SKM-1 treated with dmso at 0.1 percent for 144 hours (cell line): Measurements from ENCODE around the gene TEN1.
A peak's percentile ranks its signal among the peaks of the same experiment; 100 is the strongest.

ENCODE experiments used
- DNase-seq: peaks from one replicate; lab custom pipeline; 2025; ENCODE audit not compliant: unreplicated experiment; lab: John Stamatoyannopoulos, UW

The TEN1 gene

DNA sequence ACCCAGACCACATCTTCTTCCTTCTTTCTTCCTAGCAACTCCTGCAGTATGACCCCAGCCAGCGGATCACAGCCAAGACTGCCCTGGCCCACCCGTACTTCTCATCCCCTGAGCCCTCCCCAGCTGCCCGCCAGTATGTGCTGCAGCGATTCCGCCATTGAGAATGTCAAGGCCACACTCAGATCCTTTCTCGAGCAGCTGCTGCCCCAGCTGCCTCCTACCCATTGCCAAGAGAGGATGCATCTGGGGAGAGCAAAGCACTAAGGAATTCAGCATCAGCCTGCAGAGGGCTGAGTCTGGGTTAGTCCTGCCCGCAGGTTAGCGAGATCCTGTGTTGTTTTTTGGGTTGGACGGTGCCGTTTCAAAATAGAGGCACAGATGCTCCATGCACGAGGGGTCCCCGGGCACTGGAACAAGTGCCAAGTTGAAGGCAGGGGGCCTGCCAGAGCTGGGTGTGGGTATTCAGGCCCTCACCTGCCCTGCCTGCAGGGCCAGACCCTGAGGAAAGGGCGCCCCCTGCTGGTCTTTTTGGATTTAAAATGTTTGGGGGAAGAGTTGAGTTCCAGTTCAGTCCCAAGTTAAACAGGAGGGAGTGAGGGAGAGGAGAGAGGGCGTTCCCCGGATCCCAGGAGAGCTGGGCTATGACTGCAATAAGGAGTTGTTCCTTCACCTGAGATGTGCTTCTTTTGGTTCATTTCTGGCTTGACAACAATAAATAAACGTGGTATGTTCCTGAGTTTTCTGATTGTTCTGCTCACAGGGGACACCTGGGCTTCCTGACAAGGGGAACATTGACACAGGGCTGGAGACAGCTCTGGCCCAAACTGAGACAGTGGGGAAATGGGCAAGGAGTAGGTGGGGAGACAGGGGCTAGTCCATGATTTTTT lies 26.5 kb downstream of the TEN1 start:
- DNase-seq, result peak; percentile 65

DNA sequence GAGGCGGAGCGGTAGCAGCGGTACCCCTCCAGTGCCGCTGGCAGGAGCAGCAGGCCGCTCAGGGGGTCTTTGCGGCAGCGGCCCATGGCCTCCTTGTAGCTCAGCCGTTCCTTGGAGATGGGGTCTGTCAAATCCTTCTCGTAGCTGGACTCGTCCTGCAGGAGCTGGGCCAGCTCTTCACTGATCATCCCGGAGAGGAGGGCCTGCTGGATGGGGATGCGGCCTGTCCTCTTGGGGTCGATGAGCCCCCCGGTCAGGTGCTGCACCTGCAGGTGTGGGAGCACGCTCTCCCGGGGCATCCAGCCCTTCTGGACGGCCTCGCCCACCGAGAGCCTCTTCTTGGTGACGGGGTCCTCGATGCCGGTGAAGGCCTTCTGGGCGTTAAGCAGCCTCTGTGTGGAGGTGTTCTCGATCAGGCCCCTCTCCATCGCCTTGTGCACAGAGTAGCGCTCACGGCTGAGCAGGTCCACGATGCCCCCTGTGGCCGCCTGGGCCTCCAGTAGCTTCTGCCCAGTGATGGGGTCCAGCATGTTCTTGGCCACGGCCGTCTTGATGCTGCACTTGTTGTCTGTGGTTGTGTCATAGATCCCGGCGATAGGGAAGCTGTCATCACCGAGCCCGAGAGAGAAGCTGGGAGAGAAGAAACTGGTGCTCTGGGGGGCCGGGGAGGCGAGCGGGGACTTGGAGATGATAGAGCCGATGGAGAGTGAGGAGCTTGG lies 28.2 kb downstream of the TEN1 start:
- no peak for DNase-seq

DNA sequence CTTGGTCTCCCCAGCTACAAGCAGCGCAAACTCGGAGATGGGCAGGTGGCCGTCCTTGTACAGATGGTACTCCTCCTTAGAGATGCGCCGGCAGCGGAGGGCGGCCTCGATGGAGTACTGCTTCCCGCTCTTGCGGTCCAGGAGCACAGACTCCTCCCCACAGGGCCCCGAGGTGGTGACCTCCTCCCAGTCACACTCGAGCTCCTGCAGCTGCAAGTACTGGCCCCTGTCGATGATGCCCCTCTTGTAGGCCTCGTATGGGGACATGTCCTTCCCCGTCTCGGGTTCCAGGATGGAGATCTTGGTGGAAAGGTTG lies 28.8 kb downstream of the TEN1 start:
- no peak for DNase-seq

DNA sequence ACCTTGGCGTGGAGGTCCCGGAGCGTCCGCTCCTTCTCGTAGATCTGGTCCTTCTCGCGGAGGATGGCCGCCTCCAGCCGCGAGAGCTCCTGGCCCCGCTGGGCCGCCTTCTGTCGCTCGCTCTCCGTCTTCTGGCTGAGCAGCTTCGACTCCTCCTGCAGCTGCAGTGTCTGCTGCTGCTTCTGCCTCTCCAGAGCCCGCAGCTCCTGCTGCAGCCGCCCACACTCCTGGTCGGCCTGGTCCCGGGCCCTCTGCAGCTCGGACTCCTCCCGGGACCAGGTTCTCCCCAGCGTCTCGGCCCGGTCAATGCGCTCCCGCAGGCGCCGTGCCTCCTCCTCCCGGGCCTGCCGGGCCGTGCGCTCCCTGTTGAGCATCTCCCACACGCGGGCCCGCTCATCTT lies 29.2 kb downstream of the TEN1 start:
- DNase-seq, result no peak

DNA sequence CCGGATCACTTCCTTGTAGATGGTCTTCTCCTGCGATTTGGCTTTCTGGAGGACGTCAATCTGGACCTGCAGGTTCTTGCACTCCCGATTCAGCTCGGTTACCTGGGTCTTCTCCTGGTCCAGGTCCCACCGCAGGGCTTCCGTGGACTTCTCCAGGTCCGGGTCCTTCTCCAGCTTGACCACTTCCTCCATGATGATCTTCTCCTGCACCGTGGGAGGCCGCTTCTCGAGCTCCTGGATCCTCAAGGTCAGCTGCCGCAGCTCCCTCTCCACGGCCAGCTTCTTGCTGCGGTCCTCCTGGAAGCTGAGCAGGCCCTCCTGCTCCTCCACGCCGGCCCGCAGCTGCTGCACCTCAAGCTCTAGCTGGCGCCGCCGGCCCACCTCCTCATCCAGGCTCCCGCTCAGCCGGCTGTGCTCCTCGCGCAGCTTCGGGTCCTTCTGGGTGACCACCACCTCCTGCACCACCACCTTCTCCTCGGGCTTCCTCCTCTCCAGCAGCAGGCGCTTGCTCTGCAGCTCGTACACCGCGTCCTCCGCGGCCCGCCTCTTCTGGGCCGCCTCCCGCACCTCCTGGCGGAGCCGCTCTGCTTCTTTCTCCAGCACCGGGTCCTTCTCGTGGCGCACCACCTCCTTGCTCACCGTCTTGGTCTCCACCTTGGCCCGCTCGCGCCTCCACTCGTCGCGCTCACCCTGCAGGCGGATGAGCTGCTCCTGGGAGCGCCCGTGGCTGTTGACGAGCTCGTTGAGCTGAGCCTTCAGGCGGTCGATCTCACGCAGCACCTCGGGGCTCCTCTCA lies 29.8 kb downstream of the TEN1 start:
- DNase-seq, result no peak

DNA sequence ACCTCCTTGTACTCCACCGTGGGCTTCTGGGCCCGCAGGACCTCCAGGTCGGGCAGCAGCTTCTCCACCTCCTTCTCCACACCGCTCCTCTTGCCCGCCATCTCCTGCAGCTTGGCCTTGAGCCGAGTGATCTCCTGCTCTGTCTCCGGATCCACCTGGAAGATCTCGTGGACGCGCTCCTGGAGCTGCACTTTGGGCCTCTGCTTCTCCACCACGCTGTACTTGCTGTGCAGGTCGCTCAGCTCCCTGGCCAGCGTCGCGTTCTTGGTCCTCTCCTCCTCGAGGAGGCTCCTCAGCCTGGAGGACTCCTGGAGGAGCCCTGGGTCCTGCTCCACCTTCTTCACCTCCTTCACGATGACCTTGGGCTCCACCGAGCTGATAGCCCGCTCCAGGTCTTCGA lies 30.4 kb downstream of the TEN1 start:
- no peak for DNase-seq

DNA sequence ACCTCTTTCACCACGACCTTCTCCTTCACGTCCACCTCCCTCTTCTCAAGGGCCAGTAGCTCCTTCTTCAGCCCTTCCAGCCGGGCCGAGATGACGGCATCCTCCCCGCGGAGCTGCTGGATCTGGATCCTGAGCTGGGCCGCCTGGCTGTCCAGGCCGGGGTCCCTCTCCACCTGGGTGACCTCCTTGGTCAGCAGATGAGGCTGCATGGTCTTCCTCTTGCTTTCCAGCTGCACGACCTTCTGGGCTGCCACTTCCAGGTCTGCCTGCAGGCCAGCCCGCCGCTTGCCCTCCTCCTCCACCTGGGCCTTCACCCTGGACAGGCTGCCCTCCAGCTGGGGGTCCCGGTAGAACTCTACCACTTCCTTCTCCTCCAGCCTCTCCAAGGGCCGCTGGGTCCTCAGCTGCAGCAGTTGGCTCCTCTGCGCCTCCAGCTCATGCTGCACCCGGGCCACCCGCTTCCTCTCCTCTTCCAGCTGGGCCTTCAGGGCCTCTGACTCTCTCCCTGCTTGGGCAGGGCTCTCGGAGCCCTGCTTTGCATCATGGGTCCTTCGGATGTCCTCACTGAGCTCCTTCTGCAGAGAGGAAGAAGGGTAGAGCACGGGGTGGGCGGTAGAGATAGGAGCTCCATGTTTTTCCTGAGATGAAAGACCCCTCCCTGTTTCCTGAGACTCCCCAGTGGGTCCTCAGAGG lies 31.1 kb downstream of the TEN1 start:
- no peak for DNase-seq

DNA sequence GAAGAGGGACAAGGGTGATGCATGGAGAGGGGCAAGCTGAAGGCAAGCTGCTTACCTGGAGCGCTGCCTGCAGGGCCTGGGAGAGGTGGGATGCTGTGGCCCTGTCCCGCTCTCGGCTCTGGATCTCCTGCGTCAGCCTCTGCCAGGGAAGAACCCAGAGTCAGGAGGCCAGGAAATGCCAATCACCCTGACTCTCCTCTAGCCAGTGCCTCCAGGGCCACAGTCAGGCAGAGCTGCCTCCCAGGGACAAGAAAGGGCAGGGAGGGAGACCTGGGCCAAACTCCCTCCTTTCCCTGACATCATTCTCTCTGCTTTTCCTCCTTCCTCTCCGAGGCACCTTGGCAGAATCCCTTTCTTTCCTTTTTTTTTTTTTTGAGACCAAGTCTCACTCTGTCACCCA lies 32.9 kb downstream of the TEN1 start:
- no peak for DNase-seq

DNA sequence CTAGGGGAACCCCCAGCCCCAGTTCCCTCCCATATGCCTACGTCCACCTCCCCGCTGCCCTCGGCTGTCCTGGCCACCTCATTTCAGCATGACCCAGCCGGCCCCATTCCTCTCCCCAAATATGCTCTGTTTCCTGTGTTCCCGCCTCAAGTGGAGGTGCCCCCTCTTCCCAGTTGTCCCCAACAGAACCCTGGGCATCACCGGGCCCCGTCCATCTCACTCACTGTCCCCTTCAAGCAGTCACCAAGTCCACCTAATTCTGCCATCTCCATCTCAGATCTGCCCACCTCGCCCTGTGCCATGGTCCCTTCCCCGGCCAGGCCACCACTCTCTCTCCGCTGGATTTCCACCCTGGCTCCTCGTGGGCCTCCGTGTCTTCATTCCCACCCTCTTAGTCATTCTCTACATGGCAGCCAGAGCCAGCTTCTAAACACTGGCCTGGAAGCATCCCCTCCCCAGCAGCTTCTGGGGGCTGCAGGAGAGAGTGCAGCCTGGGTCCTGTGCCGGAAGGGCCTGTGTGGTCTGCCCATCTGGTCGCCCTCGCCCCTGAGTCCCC lies 34.4 kb downstream of the TEN1 start:
- no peak for DNase-seq

DNA sequence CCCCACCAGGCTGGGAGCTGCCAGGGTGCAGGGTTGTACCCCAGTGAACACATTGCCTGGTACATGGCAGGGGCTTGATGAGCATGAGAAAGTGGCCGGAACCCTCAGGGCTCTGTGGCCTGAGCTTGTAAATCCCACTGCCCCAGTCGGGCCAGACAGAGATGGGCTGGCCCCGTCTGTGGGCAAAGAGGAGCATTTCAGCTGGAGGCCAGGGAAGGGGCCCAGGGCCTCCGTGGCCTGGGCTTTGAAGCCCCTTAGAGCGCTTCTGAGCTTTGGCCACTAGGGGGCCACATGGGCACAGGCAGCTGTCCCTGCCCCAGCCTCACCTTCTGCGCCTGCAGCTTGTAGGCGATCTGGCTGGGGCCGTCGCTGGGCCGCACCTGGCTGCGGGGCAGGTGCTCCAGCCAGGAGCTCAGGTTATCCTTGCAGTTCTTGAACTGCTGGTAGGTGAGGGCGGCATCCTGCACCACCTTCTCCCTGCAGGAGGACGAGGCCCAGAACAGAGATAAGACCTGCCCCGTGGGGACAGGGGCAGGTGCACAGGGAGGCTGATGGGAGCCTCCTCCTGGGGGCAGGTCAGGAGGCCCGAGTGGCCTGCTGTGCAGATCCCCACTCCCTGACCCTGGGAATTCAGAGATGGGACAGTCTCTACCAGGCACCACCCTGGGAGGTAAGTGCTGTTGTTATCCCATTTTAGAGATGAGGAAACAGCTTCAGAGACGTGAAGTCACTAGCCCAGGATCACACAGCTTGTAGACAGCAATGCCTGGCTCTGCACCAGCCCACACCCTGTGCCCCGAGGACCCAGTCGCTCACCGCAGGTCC lies 35.3 kb downstream of the TEN1 start:
- DNase-seq, result peak; percentile 45

DNA sequence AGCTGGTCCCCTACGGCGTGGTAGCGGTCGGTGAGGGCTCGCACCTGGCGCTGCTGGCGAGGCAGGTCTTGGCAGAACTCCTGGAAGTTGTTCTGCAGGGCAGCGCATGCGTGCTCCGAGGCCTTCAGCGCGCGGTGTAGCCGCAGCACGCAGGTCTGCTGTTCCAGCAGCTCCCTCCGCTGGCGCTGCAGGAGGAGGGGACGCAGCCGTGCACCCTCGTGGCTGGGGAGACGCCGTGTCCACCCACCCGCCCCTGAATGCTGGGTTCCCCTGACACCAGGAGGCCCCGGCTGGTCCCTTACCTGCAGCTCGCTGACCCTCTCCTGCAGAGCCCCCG lies 35.9 kb downstream of the TEN1 start:
- no peak for DNase-seq

DNA sequence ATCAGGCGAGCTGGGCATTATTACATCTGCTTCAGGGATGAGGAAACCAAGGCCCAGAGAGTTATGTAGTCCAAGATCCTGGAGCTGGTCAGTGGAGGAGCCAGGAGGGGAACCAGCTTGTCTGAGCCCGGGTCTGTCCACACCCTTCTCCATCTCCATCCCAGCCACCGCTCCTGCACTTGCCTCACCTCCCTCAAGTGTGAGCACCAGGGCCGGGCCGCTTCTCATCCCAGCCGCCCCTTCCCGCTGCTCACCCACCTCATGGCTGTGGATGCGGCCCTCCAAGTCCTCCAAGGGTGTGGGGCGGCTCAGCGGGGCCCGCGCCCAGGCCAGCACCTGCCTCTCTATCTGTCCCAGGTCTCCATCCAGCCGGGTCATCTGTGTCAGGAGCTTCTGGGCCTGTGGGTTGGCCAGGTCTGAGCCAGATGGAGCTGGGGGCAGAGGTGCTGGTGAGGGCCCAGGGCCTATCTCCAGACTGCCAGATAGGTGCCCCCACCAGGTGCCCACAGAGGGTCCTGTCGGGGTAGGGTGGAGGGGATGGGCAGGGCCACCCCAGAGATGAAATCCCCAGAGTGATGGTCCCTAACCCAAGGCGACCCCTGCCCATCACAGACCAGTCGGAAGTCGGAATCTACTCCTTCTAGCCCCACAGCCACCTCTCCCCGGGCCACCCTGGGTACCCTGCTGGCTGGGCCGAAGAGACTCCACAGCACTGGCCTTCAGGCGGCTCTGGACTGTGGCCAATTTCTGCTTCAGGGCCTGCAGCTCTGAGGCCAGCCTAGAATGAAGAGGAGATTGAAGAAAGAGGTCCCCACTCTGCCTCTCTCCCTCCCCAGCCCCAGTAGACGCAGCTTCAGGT lies 38.7 kb downstream of the TEN1 start:
- no peak for DNase-seq

DNA sequence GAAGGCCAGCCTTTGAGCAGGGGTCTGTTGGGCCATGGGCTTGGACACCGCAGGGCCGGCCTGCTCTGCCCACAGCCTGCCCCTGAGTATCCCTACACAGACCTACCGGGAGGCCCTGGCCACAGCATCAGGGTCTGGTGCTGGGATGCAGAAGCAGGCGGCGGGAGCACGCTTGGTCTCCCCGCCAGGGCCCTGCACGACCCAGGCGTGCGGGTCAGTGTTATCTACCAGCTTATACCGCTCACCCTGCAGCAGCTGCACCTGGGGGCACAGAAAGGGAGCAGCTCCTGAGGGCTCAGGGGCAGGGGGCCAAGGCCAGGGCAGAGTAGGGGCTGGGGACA lies 39.3 kb downstream of the TEN1 start:
- DNase-seq, result no peak

DNA sequence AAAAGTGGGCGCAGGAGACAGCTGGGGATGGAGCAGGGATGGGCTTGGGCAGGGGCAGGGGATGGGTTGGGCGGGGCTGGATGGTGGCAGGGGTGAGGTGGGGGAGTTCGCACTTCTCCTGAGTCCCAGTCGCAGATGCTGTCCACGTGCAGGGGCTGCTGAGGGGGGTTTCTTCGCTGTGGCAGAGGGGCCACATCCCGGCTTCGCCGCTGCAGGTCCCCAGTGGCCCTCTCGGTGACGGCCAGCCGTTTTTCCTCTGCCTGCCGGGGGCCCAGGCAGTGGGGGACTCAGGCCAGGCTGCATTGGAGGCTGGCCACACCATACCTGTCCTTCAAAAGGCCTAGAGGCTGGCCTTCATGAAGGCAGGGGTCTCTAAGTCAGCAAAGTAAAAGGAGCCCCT lies 39.8 kb downstream of the TEN1 start:
- no peak for DNase-seq

DNA sequence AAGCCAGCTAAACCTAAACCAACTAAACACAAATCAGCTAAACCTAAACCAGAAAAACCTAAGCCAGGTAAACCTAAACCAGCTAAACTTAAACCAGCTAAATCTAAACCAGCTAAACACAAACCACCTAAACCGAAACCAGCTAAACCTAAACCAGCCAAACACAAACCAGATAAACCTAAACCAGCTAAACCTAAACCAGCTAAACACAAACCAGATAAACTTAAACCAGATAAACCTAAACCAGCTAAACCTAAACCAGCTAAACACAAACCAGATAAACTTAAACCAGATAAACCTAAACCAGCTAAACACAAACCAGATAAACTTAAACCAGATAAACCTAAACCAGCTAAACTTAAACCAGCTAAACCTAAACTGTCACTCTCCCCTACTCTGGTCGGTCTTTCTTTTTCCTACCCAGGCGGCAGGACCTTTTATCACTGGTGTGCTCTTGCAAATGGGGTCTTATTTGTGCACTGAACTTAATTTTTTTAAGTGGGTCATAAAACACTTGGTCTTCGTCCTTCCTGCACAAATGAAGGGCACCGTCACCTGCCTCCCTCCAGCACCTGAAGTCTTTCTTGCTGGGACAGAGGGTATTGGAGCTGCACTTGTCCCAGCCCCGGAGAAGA lies 40.9 kb downstream of the TEN1 start:
- DNase-seq, result no peak

DNA sequence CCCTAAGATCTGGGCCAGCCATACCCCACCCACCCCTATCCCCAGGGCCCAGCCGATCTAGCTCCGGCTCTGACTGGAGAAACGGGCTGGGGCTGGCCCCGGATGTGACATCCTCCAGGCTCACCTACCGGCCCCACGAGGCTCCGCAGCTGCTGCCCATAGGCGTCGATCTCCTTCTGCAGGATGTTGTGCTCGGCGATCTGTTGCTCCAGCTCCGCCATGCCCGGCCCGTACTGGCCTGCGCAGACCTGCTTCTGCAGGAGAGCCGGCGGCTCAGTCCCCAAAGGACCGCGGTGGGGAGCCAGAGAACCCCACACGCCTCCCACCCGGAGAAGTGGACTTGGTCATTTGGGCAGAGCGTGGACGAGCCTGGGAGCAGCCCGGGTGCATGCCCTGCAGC lies 43.2 kb downstream of the TEN1 start:
- no peak for DNase-seq

DNA sequence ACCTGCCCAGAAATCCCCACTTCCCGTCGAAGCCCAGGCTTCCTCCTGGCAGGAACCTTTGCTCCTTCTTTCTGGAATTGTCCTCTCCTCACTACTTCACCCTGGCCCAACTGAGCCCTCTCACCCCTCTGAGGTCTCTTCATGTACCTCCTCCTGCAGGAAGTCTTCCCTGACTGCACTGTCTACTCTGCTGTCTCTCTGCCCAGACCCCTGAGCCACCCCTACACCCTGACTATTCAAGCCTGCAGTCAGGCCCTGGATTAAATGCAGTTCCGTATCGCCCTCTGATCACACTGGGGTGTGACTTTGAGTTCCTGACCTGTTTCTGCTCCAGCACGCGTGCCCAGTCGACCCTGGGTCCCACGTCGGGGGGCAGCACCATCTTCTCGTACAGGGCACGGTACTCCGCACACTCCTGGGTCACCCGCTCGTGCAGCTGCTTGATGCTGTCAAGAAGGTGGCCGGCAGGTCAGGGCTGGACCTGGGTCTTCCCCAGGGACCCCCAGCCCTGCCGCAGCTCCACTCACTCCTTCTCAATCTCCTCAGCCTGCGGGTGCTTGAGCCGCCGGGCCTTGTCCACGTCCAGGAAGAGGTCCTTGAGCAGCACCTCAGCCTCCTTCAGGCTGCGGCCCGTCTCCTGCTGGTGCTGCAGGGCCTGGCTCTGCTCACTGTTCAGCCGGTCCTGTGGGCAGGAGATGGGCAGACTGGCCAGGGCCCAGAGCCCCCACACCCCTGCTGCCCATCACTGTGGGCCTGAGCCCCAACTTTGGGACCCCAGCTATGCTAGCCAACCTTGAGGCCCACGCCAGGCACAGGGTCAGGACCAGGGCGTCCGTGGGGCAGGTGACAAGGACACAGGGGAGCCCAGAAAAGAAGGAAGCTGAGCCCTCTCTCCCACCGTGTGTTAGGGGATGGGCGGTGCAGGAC lies 44.2 kb downstream of the TEN1 start:
- no peak for DNase-seq

DNA sequence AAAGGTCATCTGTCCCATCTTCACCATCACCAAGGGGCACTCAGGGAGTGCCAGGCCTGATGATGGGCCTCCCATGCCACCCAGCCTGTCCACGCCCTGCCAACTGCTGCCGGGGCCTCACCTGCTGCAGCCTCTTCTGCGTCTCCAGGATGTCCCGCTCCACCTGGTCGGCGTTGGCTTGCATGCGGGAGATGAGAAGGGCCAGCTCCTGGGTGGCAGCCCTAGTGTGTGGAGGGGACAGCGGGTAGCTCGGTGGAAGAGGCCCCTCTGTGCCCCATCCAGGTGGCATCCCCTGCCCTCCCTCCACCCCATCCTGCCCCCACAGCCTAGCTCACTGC lies 44.8 kb downstream of the TEN1 start:
- DNase-seq, result no peak
